Smooth muscle cell (in vitro differentiated cells): Measurements from ENCODE around the gene UBTF. TPM values are rescaled to one million over a fixed set of nuclear protein-coding genes. Genes with fewer than 3 reads are reported as not detected.

Experiments
- DNase-seq: peaks from one replicate; lab custom pipeline; 2025; ENCODE audit not compliant: unreplicated experiment; lab: John Stamatoyannopoulos, UW
- H2AFZ ChIP-seq: fragments of 200-600 bp; sonication (generic); 2 replicates; pipeline ENCODE4 v1.6.0; 2016; ENCODE audit warnings: antibody characterized with exemption, low read depth, mild to moderate bottlenecking
- H3F3A ChIP-seq: fragments of 200-600 bp; sonication (generic); 2 replicates; pipeline ENCODE4 v1.6.0; 2017; ENCODE audit warnings: antibody characterized with exemption, low read depth
- H3K27ac ChIP-seq: fragments of 200-600 bp; sonication (generic); 2 replicates; pipeline ENCODE4 v1.5.1; 2016; ENCODE audit warnings: low read depth, mild to moderate bottlenecking
- H3K27me3 ChIP-seq: fragments of 200-600 bp; sonication (generic); 2 replicates; pipeline ENCODE4 v1.6.1; 2016; ENCODE audit warnings: low read depth, mild to moderate bottlenecking
- H3K36me3 ChIP-seq: fragments of 200-600 bp; sonication (generic); 2 replicates; pipeline ENCODE4 v1.5.1; 2016; ENCODE audit warnings: low read depth
- H3K4me1 ChIP-seq: fragments of 200-600 bp; sonication (generic); 2 replicates; pipeline ENCODE4 v1.5.1; 2016; ENCODE audit warnings: low read depth
- H3K4me2 ChIP-seq: fragments of 200-600 bp; sonication (generic); 2 replicates; pipeline ENCODE4 v1.6.0; 2016; ENCODE audit warnings: mild to moderate bottlenecking
- H3K4me3 ChIP-seq: fragments of 200-600 bp; sonication (generic); 2 replicates; pipeline ENCODE4 v1.5.1; 2016; ENCODE audit warnings: mild to moderate bottlenecking
- H3K79me2 ChIP-seq: fragments of 200-600 bp; sonication (generic); 2 replicates; pipeline ENCODE4 v1.6.0; 2016; ENCODE audit warnings: low read depth, mild to moderate bottlenecking
- H3K9ac ChIP-seq: fragments of 200-600 bp; sonication (generic); 2 replicates; pipeline ENCODE4 v1.6.0; 2016; ENCODE audit warnings: low read depth
- H3K9me3 ChIP-seq: fragments of 200-600 bp; sonication (generic); replicated peaks from 2 replicates; pipeline ENCODE4 v1.5.1; 2016; ENCODE audit warnings: low read depth
- H4K20me1 ChIP-seq: fragments of 200-600 bp; sonication (generic); 2 replicates; pipeline ENCODE4 v1.6.0; 2016; ENCODE audit warnings: low read depth
- WGBS: methylation state at CpG from one replicate; pipeline ENCODE4 v1.1.7; 2016; ENCODE audit warnings: low lambda C conversion rate; 5-methylcytosine and 5-hydroxymethylcytosine counted together
- polyA plus RNA-seq: library from polyadenylated mRNA; unstranded; fragments of >200 nt; fragmentation: Nextera tagmentation; extraction: Ambion mirVana; gene quantifications from 2 replicates; pipeline ENCODE4 v1.2.1, GENCODE V29; 2016
- total RNA-seq: library from RNA; depleted of rRNA; stranded (reverse); fragments of >200 nt; gene quantifications from 2 replicates; pipeline ENCODE4 v1.2.3, GENCODE V29; 2014
- TF ChIP-seq, protein P1 (sequence below): fragments of 200-600 bp; sonication (generic); IDR thresholded peaks from 2 replicates; pipeline ENCODE4 v1.5.1; 2017; ENCODE audit warnings: borderline replicate concordance, mild to moderate bottlenecking, antibody characterized with exemption; ENCODE audit not compliant: insufficient read depth, poor library complexity, severe bottlenecking

Gene UBTF
- total and polyA plus RNA-seq, 2 experiments from 2014 or later = 18.2 to 22.1 TPM

DNA sequence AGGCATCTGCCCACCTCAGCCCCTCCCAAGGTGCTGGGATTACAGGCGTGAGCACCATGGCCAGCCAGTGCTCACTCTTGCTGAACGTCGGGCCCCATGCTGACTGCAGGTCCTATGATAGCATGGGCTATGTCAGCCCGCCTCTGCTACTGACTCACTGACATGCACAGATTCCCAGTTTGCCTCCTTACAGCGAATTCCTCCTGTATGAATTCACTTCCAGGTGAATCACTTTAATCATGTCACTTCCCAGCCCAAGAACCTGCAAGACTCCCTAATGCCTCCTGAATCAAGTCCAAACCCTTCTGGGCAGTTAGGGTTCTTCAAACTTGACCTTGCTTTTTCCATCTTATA lies 16.1 kb upstream of the UBTF start:
- no peaks in the 10 kb centered on the region for H3K9me3 ChIP-seq
- no peak overlapping the region for H3K4me2 ChIP-seq
- no peak overlapping the region for H3K27ac ChIP-seq
- no peak overlapping the region for H3K4me3 ChIP-seq
- TF ChIP-seq, protein P1, sequence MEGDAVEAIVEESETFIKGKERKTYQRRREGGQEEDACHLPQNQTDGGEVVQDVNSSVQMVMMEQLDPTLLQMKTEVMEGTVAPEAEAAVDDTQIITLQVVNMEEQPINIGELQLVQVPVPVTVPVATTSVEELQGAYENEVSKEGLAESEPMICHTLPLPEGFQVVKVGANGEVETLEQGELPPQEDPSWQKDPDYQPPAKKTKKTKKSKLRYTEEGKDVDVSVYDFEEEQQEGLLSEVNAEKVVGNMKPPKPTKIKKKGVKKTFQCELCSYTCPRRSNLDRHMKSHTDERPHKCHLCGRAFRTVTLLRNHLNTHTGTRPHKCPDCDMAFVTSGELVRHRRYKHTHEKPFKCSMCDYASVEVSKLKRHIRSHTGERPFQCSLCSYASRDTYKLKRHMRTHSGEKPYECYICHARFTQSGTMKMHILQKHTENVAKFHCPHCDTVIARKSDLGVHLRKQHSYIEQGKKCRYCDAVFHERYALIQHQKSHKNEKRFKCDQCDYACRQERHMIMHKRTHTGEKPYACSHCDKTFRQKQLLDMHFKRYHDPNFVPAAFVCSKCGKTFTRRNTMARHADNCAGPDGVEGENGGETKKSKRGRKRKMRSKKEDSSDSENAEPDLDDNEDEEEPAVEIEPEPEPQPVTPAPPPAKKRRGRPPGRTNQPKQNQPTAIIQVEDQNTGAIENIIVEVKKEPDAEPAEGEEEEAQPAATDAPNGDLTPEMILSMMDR = no peak
- no peak overlapping the region for H3K9ac ChIP-seq
- no peaks in the 10 kb centered on the region for H3F3A ChIP-seq
- H3K27me3 ChIP-seq = no peaks in the 10 kb centered on the region
- DNase-seq = no peak
- no peaks in the 10 kb centered on the region for H3K79me2 ChIP-seq
- H3K4me1 ChIP-seq = no peaks in the 10 kb centered on the region
- H4K20me1 ChIP-seq = no peaks in the 10 kb centered on the region
- WGBS = 53% methylated on average over 5 of the region's 5 CpGs
- no peaks in the 10 kb centered on the region for H3K36me3 ChIP-seq
- H2AFZ ChIP-seq = no peak overlapping the region

DNA sequence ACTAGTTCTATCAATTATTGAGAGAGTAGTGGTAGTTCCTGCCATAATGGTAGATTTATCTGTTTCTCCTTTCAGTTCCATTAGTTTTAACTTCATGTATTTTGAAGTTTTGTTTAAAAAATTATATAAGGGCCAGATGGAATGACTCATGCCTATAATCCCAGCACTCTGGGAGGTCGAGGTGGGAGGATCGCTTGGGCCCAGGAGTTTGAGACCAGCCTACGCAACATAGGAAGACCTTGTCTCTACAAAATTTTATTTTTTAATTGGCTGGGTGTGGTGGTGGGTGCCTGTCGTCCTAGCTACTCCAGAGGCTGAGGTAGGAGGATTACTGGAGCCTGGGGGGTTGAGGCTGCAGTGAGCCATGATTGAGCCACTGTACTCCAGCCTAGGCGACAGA lies 14.1 kb upstream of the UBTF start:
- no peaks in the 10 kb centered on the region for H3F3A ChIP-seq
- H3K79me2 ChIP-seq = no peaks in the 10 kb centered on the region
- H2AFZ ChIP-seq = no peak overlapping the region
- no peaks in the 10 kb centered on the region for H3K27me3 ChIP-seq
- TF ChIP-seq, protein P1 = no peak
- H3K9ac ChIP-seq = no peak overlapping the region
- 80% methylated on average over 5 of the region's 5 CpGs for WGBS
- no peak overlapping the region for H3K4me3 ChIP-seq
- no peaks in the 10 kb centered on the region for H3K9me3 ChIP-seq
- no peaks in the 10 kb centered on the region for H3K4me1 ChIP-seq
- H3K27ac ChIP-seq = no peak overlapping the region
- H3K36me3 ChIP-seq = no peaks in the 10 kb centered on the region
- H3K4me2 ChIP-seq = no peak overlapping the region
- DNase-seq = no peak
- H4K20me1 ChIP-seq = no peaks in the 10 kb centered on the region

DNA sequence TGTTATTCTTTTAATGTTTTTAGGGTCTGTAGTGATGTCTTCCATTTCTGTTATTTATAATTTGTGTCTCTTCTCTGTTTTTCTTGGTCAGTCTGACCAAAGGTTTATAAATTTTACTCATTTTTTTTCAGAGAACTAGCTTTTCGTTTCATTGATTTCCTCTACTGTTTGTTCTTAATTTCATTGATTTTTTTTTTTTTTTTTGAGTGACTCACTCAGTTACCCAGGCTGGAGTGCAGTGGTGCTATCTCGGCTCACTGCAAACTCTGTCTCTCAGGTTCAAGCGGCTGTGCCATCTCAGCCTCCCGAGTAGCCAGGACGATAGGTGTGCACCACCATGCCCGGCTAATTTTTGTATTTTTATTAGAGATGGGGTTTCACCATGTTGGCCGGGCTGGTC lies 12.6 kb upstream of the UBTF start:
- H3F3A ChIP-seq = no peaks in the 10 kb centered on the region
- H3K4me3 ChIP-seq = no peak overlapping the region
- 94% methylated on average over 7 of the region's 7 CpGs for WGBS
- no peak for DNase-seq
- H3K9ac ChIP-seq = no peak overlapping the region
- H3K27me3 ChIP-seq = no peaks in the 10 kb centered on the region
- H3K27ac ChIP-seq = no peak overlapping the region
- TF ChIP-seq, protein P1 = no peak
- H4K20me1 ChIP-seq = no peaks in the 10 kb centered on the region
- H2AFZ ChIP-seq = no peak overlapping the region
- H3K36me3 ChIP-seq = no peaks in the 10 kb centered on the region
- H3K4me1 ChIP-seq = no peaks in the 10 kb centered on the region
- H3K79me2 ChIP-seq = no peaks in the 10 kb centered on the region
- no peak overlapping the region for H3K4me2 ChIP-seq
- H3K9me3 ChIP-seq = no peaks in the 10 kb centered on the region

DNA sequence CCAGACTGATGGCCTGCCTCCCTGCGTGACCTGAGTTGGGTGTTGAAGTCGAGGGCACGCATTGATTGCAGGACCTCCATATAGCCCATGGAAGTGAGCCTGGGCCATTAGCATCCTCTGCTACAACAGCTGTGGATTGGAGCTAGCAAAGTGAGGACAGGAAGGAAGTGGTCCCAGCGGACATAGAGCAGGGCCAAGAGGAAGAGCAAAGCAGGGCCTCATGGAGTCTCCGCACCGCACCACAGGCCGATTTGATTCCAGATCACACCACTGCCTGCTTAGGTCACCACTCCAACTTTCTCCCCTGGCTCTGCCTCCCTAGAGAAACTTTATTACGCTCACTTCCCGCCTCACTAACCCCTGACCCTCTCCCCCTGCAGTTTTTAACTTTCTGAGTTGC lies 10.7 kb upstream of the UBTF start:
- no peak overlapping the region for H3K27ac ChIP-seq
- WGBS = 90% methylated on average over 9 of the region's 9 CpGs

More for the DNA sequence above, 10.7 kb upstream of the UBTF start:
- H4K20me1 ChIP-seq = no peaks in the 10 kb centered on the region
- no peak overlapping the region for H3K4me3 ChIP-seq
- no peaks in the 10 kb centered on the region for H3K9me3 ChIP-seq
- H3F3A ChIP-seq = no peaks in the 10 kb centered on the region
- no peaks in the 10 kb centered on the region for H3K27me3 ChIP-seq
- no peak overlapping the region for H3K4me2 ChIP-seq
- DNase-seq = no peak
- no peak overlapping the region for H3K9ac ChIP-seq
- H2AFZ ChIP-seq = no peak overlapping the region
- no peaks in the 10 kb centered on the region for H3K4me1 ChIP-seq
- TF ChIP-seq, protein P1 = no peak
- no peaks in the 10 kb centered on the region for H3K36me3 ChIP-seq
- no peaks in the 10 kb centered on the region for H3K79me2 ChIP-seq
